ENCODE data around the gene CALHM1.
"Not testable (repeated sequence)": the region's sequence is repeated elsewhere in the genome, so short reads cannot be mapped to it uniquely, and the experiment has no call there.

The CALHM1 gene, protein sequence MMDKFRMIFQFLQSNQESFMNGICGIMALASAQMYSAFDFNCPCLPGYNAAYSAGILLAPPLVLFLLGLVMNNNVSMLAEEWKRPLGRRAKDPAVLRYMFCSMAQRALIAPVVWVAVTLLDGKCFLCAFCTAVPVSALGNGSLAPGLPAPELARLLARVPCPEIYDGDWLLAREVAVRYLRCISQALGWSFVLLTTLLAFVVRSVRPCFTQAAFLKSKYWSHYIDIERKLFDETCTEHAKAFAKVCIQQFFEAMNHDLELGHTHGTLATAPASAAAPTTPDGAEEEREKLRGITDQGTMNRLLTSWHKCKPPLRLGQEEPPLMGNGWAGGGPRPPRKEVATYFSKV

DNA sequence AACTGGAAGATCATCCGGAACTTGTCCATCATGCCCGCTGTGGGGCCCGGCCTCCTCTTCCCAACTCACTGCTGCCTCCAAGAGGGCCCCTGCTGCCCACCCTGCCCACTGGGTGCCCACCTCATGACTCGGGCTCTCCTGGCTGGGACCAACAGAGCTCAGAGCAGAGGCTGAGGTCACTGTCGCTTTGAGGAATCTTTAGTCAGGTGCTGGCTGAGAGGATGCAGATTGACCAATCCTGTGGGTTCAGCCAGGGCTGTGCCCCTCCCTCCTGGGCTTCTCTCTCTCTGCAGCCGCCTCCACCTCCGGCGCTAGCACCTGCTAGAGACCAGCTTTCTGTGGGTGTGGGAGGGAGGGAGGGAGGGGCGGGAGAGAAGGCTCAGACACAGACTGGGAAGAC lies at the start of gene CALHM1:
TSS of gene CALHM1 (minus strand) at position 181 of the 400 bp plus-strand sequence. CDS start at position 32, 149 bp downstream.
- no peak for DNase-seq (ENCODE audit: low read depth)

DNA sequence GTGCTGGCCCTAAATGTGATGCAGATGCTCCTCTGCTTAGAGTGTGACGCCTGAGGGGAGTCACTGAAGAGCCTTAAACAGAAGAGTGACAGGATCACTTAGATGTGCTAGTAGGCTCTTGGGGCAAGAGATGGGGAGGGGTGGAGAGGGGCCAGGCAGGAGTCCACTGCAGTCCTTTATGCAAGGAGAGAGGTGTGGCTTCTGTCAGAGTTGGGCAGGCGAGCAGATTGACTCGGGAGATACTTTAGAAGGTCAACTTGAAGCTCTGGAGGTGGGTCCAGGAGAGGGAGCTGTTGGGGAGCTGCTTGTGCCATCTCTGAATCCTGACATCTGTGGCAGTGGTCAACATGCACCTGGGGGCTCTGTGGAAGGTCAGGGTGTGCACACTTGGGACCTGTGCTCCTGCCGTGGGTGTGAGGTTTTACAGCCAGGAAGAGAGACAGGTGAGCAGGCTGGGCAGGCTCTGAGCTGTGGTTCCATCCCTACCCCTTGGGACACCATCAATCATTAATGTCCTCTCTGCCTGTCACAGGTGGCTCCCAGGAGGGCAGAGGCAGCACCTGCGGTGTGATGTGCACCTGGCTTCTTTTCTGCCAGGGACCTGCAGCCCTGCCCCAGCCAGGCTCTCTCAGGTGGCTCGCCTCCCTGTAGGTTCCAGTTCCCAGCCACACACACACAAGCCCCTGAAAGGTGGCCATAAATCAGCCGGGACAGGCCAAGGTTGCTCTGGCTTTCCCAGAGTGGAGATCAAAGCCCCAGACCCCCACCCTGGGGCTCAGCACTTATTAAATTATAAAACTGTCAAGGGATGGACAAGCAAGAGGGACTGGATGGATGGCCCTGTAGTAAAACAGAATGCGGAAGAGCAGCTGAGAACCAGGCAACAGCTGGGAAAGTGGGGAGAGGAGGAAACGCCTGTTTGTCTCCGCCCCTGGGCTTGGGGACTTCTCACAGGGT lies 48.8 kb upstream of the CALHM1 start:
- no peak for DNase-seq (ENCODE audit: low read depth)

DNA sequence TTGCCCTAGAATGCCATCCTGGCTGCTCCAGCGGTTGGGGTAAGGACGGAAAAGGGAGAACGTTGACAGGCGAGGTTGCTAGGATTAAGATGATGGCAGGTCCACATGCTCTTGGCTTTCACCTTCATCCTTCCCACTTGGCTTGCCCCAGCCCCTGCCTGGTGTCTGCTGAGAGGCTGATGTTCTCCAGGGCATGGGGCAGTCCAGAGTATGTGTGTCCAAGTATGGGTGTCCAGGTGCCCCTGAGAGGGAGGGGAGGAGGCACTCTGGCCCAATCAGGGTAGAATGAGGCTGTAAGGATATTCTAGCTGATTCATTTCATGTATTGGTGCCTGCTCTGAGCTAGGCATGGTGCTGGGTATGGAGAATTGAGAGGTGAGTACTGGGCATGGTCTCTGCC lies 47.4 kb upstream of the CALHM1 start:
- DNase-seq (ENCODE audit: low read depth) = no peak

DNA sequence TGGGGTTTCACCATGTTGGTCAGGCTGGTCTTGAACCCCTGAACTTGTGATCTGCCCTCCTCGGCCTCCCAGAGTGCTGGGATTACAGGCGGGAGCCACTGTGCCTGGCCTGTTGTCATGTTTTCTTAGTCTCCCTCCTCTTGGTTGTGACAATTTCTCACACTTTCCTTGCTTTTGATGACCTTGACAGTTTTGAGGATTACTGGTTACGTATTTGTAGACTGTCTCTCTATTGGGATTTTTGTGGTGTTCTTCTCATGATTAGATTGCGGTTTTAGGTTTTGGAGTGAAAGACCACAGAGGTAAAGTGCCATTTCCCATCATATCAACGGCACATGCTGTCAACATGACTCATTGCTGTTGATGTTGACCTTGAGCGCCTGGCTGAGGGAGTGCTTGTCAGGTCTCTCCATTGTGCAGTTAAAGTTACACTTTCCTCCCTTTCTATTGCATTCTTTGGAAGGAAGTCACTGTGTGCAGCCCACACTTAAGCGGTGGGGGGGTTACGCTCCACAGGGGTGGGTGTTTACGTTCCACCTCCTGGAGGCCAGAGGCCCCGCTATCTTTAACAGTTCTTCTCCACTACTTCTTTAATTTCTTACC lies 45.6 kb upstream of the CALHM1 start:
- DNase-seq (ENCODE audit: low read depth) = peak; percentile 90

DNA sequence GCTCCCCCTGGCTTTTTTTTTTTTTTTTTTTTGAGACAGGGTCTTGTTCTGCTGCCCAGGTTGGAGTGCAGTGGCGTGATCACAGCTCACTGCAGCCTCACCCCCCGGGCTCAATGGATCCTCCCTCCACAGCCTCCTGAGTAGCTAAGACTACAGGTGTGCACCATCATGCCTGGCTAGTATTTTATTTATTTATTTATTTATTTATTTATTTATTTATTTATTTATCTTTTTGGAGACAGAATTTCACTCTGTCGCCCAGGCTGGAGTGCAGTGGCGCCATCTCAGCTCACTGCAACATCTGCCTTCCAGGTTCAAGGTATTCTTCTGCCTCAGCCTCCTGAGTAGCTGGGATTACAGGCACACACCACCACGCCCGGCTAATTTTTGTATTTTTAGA lies 45.1 kb upstream of the CALHM1 start:
- DNase-seq (ENCODE audit: low read depth) = not testable (repeated sequence)

DNA sequence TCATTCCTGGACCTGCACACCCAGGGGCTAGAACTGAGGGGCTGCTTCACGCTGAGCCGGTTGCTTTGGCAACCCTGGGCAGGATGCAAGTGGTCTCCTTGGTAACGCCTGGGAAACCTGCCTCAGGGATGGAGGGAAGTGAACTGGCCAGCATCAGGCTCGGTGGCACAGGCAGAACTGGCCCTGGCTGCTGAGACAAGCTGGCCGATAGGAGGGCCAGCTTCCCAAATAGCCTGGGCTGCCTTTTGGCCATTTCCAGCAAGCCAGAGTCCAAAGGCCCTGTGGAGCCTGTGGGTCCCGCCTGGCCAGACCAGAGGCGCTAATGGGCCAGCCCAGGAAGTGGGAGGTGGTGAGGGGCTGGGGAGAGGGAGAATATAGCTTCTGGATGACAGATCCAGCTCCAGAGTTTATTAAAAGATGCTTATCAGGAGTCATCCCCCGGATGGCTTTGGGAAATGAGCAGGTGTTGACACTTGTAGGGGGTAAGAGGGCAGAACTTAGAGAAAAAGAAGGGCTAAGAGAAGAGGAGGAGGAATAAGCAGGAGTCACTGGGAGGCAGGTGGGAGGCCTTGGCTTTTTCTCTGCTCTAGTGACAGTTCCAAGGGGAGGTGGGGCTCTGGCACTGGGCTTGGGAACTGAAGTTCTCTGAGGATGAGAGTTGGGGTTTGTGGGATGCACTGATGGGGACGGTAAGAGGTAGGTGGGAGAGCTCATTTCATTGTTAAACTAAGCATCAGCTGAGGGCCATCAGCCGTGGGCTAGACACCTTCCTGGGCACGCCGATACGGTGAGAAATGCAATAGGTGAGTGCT lies 44.4 kb upstream of the CALHM1 start:
- no peak for DNase-seq (ENCODE audit: low read depth)

DNA sequence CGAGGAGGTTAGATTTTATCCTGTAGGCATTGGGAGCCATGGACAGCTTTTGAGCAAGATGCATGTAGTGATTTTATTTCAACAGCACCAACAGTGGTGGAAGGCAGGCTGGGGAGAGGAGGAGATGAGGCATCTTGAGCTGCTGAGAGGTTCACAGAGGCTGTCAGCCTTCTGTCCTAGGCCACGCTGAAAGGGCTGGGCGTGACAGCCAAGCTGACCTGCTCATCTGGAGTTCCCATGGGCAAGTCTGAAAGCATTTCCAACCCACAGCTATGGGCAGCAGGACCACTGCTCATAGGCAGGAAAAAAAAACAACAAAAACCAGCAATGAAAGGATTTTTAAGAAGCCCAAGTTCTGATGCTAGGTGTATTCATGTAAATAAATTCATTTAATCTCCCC lies 42.5 kb upstream of the CALHM1 start:
- DNase-seq (ENCODE audit: low read depth) = no peak

DNA sequence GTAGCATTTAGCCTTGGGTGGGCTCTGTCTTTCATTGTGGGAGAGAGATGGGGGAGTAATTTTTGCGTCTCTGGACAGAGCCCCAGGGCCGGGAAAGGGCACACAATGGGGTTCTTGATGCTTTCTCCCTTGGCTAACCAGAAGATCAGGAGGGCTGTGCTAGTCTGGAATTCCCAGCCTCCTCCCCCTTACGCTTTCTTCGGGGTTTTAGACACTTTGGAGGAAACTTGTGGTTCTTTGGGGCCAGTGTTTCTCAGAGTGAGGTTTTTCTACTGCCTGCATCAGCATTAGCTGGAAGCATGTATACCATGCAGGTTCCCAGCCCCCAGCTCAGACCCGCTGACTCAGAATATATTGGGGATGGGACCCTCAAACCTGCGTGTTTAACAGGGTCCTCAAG lies 41.8 kb upstream of the CALHM1 start:
- DNase-seq (ENCODE audit: low read depth) = no peak

DNA sequence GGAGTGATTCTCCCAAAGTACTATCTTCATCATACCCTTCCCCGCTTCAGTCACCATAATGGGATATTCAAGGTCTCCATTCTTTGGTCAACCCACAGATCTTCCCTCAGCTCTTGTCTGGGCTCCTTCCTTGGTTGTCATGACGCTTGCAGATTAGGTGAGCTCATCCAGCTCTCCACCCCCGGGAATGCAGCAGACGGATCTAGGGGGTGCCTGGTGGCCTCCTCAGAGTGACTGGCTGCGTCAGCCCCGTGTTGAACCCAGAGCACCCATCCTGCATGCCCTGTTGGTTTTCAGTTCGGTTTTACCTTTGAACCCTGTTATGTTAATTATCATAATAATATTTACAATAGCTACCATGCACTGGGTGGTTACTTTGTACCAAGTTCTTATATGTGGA lies 41.2 kb upstream of the CALHM1 start:
- DNase-seq (ENCODE audit: low read depth) = peak; percentile 26

DNA sequence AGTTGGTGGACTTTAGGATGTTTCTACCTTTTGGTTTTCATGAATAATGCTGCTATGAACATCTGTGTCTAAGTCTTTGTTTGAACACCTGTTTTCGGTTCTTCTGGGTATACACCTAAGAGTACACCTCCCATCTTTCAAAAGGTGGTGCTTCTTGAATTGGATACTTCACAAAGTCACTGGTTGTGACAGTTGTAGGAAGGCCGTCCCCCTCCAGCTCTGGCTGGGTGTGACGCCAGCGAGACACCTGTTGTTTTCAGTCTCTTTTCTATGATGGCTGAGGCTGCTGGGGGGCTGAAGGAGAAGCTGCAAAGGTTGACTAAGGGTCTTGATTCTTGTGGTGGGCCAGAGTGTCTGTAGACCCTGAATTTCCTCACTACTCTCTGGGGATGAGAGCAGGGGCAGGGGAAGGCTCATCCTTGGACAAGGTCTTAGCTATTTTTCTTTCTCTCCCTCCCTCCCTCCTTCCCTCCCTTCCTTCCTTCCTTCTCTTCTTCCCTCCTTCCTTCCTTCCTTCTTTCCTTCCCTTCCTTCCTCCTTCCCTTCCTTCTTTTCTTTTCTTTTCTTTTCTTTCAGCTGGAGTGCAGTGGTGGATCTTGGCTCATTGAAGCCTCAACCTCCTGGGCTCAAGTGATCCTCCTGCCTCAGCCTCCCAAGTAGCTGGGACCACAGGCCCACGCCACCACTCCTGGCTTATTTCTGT lies 40.4 kb upstream of the CALHM1 start:
- no peak for DNase-seq (ENCODE audit: low read depth)

DNA sequence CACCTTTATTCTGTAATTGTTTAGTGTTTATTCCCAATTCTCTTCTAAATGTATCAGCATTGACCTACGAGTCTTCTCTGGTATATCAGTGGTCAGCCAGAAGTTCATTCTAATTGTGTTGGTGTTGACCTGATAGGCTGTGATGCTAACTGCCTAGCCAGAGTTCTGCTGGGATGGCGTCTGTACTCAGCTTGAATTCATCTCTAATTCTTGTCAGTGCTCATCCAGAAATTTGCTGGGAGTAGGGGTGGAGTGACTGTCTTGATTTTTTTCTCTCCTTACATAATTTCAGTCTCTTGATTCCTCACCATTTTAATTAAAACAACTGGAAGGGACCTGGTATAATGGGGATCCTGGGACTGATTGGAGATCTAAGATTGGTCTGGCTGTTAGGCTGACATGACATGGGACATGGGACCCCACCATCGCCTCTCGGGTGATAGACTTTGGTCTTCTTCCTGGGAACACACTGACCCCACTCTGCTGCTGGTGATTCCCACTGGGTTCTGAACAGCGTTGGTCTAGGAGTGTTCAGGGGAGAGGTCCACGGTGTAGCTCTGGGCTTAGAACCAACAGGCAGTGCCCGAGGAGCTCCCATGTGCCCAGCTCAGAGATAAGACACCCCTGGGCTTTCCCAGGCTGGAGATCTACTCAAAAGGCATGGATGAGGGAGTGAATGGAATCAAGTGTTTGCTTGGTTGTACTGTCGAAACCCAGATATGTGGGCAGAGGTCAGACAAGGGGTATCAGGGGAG lies 38.6 kb upstream of the CALHM1 start:
- DNase-seq (ENCODE audit: low read depth) = no peak

DNA sequence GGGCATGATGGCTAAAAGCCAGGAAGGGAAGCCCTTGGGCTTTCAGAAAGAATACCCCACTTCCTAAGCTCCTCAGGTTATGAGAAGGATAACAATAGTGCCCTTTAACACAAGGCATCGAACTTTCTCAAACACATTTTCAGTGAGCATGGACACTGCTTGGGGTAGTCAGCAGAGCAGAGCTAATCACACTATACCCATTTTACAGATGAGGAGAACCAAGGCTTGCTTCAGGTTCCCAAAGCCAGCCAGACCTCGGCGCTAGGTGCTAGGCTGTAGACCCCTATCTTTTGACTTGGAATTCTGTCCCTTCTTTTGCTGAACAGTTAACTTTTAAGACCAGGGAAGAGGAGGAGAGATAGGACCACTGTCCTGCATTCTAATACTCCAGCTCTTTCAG lies 36.6 kb upstream of the CALHM1 start:
- DNase-seq (ENCODE audit: low read depth) = no peak

DNA sequence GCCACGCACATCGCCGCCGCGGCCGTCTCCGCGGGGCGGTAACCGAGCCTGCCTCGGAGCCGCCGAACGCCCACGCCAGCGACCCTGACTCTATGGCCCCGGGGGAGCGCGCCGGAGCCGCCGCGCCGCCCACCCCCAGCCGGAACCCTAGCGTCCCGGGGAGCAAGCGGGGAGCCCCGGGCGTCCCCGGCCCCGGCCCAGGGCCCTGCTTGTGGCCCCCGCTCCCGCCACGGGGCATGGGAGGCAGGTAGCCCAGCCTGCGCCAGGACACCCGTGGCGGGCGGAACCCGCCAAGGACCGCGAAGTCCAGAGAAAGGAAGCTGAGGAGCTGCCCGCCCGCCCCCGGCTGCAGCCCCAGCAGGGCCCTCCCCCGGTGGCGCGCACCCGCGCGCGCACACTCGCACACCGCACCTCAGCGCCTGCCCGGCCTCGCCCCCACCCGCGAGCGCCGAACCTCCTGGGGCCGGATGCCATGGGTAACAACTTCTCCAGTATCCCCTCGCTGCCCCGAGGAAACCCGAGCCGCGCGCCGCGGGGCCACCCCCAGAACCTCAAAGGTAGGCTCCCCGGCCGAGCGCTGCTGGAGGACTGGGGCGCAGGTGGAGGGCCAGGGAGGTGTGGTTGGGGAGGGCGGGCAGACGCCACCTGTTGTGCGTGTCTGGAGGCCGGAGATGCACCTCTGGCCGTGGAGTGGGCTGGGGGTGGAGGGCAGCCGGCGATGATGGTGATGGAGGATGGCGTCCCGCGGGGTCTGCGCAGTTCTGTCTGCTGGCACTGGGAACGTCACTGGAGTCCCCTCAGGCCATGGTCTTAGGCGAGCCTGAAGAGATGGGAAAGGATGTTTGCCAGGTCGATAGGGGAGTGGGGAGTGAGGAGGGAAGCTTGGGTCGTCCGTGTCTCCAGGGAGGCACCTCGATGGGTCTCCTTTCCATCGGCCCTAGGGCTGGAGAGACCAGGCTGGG lies 35.5 kb upstream of the CALHM1 start:
- DNase-seq (ENCODE audit: low read depth) = peak; percentile 16

DNA sequence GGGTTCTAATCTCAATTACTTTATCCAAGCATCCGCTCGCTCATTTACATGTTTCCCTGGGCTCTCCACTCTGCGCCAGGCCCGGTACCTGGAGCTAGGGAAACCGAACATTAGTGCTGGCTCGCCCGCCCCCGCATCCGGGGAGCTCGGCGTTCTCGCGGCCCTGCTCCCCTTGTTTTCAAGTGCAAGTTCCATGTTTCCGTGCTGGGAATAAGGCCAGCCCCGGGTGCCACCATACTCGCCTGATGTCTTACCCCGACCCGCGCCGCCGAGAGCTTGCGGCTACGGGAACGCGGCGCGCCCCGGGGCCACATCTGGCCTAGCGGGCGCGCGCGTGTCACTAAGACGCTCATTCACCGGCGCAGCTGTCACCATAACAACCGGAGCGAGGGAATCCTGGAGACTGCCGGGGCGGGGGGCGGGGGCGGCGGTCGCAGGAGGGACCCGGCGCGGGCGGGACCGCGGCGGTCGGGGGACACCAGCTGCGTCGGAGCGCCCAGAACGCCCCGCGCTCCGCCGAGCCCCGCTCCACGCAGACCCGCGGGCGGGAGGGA lies 34.7 kb upstream of the CALHM1 start, which contains the start of gene NEURL1:
TSS of gene NEURL1 (plus strand) at position 344 of the 554 bp plus-strand sequence. CDS start 683 bp downstream, outside the sequence.
- peak; percentile 27 for DNase-seq (ENCODE audit: low read depth)

DNA sequence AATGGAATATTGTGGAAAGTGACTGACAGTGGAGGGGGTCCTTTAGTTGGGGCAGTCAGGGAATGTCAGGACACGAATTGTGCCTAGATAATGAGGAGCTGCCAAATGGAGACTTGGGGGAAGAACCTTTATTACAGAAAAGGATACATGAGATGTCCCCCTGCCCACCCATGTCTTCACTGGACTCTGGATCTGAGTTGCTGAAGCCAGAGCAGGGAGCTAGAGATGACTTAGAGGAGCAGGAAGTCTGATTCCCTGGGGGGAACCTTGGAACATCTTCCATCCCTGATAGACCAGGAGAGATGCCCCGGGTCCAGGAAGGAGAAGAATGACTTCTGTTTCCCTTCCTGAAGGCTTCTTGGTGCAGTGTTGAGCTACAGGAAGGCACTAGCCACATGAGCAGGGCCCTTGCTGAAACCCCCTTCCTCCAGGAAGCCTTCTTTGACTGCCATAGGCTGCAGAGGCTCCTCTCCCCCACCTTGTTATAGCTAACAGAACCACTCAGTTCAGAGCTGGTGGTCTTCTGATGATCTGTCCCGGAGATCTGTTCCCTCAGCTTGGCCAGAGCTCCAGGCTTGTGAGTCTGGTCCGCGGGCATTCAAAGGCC lies 34.1 kb upstream of the CALHM1 start:
- no peak for DNase-seq (ENCODE audit: low read depth)

DNA sequence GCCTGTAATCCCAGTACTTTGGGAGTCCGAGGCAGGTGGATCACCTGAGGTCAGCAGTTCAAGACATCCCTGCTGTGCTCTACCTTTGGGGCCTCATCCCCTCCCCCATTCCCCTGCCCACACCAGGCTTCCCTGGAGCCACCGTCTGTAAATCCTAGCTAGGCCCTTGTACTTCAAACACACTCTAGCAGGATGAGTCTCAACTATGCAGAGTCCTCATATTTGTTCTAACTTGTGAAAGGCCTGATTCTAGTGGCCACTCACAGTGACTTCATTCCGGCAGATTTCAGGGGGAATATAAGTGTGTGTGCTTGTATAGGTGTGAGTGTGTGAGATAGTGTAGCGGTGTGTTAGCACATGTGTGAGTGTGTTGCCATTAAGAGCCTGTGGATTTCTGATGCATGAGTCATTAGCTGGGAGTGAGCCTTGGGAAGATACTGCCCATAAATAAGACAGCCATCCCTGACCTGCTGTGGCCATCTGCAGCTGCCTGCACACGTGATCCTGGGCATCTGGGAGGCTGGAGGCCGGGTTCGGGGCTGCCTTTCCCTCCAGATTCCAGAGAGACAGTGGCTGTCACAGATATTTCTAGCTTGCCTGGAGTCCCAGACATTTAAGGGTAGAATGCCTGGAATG lies 33.1 kb upstream of the CALHM1 start:
- DNase-seq (ENCODE audit: low read depth) = peak; percentile 91

DNA sequence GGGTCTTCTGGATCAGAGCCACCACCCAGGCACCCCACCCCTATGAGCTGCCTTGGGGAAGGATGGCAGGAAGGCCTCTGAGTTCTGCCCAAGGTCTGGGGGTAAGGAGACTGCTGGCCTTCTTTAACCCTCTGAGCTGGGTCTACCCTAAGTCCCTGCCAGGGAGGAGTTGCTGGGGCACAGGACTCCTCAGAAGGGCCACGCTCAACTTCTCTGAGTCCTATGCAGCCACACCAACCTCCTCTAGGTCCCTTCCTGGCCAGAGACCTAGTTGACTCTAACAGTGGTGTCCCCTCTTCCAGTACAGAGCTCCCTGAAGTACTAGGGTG lies 32.2 kb upstream of the CALHM1 start:
- no peak for DNase-seq (ENCODE audit: low read depth)

DNA sequence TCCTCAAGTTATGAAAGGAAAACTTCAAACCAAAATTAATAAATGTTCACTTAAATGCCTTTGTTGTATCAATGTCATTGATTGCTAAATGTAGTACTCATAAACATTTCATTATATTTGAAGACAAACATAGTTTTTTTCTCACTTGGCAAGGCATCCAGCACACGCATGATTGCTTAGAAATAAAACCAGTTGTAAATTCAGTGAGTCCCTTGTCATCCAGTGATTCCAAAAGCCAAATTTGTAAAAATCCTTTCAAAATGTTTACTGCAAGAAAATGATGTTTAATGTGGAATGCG lies 28.7 kb upstream of the CALHM1 start:
- DNase-seq (ENCODE audit: low read depth) = no peak

Data from ELR (cell line).